HG03066 (cell line): ENCODE data around the gene KLHL24.
"Not testable (repeated sequence)": the region's sequence is repeated elsewhere in the genome, so short reads cannot be mapped to it uniquely, and the experiment has no call there.

ENCODE experiments used
- ATAC-seq: cut with Tn5 transposase; IDR thresholded peaks from one replicate; pipeline ENCODE4 v1.9.1; 2021; ENCODE audit warnings: low read depth; ENCODE audit not compliant: unreplicated experiment

Gene KLHL24

DNA sequence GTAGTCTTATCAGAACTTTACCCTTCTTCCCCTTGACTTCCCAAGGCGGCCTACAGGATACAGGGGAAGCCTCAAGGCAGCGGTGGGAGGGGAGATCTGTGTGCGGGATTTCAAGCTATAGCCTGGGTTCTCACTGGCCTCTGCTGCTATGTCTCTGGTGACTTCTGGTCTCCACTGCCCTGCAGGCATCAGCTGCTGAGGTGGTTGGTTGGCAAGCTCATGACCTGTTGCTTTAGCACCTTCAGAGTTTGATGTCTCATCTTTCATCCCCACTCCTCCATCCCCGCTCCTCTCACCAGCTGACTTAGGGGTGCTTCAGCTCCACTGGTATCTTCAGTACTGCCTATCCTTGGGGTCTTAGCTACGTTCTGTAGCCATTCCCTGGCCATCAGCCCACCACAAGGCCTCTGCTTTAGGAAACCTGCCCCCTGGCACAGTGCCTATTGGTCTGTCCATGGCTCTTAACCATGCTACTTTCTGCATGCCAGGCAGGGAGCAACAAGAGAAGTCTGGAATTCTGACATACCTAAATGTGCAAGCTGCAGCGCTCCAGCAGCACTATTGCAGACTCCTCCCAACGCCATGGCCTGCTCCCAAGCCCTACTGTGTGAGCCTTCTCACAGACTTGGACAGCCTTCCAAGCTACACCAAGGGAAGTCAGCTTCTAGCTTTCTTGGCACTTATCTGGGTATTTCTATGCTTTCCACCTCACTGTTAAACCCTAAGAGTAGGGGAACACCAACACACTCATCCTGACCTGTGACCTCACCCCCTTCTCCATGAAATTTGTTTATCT, 60.3 kb downstream of the KLHL24 start:
- no peak for ATAC-seq

DNA sequence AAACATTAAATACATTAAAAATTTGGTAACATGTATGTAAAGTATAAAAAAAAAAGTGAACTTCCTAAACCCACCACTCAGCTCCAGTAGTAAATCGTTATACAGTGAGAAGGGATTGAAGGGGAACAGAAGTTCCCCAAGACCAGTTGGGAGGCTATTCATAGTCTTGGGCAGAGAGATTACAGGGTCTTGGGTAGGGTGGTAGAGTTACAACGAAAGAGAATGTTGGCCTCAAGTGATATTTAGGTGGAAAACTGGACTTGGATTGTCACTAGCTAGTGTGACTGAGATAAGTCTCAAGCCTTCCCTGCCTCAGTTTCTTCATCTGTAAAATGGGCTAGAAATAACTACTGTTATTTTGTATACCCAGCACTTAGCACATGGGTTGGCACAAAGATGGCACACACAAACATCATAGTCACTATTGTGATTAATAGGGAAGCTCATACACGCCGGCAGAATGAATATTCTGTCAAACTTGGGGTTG, 61.7 kb downstream of the KLHL24 start:
- no peak for ATAC-seq

DNA sequence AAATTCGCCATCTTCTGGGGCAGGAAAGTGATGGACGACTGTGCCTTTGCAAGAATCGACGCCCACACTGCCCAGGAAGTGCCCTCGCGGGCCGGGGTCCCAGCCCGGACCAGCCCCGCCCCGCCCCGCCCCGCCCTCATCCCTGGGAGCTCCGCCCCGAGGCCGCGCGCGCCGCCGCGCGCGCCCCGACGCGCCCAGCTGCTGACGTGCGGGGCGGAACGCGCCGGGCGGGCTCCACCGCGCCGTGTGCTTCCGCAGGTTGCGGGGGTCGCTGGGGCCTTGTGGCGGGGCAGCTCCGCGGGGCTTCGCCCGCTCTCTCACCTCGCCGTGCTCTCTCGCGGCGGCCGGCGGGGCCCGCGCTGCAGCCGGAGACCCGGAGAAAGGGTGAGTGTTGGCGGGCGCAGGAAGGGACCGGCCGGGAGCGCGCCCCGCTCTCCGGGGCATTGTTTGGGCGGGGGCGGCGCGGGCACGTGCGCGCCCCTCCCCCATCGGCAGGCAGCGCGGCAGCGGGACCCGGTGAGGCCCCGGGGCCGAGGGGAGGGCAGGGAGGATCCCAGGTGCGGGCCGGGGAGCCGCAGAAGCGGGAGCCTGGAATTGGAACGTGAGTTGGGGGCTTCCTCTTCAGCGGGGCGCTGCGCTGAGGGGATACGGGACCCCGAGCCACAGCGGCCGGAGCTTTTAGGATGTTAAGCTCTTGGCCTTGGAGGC, 62.3 kb downstream of the KLHL24 start, which contains the start of gene YEATS2:
Gene YEATS2, plus strand, starts transcription at position 188 of the 708 bp plus-strand sequence. CDS start 17,366 bp downstream, outside the sequence.
- ATAC-seq = peak; percentile 71

DNA sequence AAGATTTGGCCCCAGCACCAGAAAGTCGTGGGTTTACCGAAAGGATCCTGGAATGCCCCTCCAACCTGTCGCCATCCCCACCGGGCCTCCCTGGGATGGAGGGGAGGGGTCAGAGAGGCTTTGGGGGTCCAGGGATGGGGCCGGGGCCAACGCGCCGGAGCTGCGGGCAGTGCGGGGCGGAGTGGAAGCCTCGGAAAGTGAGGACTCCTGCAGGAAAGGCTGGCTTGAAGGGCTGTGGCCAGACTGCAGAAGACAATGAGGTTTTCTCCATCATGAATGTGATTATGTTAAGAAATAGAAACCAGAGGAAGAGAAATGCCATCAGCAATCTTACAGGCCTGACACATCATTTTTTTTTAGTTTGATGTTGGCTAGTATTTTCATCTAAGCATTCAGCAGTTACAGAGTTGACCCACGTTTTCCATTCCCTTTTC, 62.9 kb downstream of the KLHL24 start:
- ATAC-seq = peak; percentile 25

DNA sequence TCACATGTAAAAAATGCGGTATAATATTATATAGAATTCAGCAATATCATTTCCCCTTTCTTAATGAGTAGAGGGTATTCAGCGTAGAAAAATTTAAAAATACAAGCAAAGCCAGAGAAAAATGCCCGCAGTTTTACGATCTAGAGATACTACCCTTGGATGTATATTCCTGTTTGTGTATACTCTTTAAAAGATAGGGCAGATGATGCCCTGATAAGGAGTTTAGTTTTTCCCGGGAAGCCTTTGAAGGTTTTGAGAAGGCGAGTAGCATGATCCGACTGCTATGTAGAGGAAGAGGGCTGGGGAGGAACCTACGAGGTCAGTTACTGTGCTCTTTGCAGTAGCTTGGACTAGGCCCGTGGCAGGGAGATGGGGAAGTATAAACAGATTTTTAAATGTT, 63.3 kb downstream of the KLHL24 start:
- ATAC-seq = no peak

DNA sequence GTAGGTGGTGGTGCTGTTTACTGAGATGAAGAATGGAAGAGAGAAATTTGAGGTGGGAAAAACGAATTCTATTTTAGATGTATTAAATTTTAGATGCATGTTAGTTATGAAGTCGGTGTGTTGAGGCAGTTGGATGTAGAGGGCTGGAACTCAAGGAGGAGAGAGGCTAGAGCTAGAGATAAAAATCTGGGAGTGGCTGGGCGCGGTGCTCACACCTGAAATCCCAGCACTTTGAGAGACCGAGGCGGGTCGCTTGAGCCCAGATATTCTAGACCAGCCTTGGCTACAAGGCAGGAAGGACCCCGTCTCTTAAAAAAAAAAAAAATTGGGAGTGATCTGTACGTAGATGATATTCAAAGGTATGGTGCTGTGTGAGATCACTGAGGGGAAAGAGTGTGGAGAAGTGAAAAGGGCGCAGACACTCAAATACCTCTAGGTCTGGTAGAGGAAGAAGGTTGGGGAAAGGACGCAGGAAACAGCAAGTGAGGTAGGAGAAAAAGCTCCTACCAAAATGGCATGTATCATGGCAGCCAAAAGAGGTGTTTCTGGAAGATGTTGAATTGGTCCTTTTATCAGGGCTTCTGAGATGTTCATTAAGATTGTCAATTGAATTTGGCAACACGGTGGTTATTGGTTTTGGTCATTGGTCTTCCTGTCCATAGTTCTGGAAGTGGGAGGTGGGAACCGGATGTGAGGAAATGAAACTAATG, 64.0 kb downstream of the KLHL24 start:
- ATAC-seq = no peak

DNA sequence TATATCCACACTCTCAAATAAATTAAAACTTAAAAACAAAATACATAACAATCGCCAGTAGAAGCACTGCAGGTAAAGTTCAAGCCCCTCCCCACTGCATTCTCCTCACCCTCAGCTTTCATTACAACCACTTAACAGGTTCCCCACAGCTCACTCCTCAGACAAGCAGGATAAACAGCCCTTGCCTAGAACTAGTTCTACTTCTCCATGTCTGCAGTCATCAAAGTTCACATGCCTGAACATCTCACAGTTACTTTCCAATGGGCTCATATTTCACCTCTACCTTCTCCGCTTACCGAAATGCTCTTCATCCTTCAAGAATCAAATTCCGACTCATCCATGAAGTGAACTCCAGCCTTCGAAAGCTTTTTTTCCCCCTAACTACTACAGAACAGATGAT, 66.3 kb downstream of the KLHL24 start:
- ATAC-seq = no peak

DNA sequence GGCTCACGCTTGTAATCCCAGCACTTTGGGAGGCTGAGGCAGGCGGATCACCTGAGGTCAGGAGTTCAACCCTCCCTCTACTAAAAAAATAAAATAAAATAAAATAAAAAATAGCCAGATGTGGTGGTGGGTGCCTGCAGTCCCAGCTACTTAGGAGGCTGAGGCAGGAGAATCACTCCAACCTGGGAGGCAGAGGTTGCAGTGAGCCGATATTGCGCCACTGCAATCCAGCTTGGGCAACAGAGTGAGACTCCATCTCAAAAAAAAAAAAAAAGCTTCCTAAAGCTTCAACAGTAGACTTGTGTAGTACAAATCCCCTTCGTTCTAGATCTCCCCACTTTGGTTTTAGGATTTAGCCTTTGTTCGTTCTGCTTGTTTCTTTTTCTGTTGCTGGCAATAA, 68.5 kb downstream of the KLHL24 start:
- ATAC-seq = not testable (repeated sequence)

DNA sequence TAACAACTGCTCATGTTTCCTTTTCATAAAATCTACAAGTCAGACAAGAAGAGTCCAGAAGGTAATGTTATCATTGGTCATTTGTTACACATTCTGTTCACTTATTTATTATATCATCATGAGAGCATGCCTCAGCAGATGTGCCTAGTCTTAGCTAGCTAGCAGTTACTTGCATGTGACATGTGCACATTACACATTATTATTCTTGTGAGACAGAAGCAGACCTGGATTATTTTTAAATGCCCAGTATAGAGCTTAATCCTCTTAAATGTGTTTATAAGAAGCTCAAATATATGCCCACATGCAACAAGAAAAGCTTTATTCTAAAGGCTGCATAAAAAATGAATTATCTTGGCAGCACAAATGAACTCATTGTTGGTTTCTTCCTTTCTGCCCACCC, 74.8 kb downstream of the KLHL24 start:
- no peak for ATAC-seq

DNA sequence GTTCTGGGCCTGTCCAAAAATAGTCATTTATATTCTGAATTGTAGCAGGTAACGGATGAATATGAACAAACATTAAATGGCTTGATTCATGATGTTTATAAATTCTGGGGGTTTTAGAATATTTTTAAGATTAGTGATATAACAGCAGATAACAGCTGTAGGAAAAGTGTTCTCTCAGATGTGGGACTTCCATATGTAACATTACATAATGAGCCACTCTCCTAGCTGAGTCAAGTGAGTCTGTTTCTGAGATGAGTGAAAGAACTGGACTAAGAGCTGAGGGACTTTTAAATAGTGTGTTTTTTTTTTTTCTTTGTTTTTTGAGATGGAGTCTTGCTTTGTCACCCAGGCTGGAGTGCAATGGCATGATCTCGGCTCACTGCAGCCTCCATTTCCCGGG, 76.1 kb downstream of the KLHL24 start:
- ATAC-seq = no peak

DNA sequence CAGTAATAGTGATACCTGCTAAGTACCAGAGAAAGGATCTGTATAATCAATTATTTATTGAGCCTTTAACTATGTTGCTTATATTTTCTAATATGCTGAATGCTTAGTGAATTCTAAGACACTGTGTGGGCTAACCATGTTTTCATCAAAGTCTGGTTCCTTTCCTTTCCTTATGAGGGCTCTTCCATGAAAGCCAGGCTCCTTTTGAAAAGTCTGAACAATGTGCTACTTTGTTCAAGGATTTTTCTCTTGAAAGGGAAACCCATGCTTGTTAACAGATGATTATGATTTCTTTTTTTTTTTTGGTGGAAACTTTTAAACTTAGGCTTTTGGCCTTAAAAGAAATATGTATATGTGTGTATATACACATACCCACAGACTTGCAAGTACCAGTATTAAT, 79.2 kb downstream of the KLHL24 start:
- no peak for ATAC-seq

DNA sequence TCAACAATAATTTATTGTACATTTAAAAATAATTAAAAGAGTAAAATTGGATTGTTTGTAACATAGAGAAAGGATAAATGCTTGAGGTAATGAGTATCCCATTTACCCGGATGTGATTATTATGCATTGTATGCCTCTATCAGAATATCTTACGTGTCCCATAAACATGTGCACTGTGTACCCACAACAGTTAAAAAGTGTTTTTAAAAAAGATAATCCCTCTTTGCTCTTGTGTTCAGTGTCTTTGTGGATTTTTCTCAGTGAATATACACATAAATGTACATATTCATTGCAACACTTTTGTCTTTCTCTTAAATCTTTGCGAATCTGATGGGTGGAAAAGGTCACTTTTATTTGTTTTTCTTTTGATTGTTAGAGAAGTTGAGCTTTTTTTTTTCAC, 82.6 kb downstream of the KLHL24 start:
- no peak for ATAC-seq

DNA sequence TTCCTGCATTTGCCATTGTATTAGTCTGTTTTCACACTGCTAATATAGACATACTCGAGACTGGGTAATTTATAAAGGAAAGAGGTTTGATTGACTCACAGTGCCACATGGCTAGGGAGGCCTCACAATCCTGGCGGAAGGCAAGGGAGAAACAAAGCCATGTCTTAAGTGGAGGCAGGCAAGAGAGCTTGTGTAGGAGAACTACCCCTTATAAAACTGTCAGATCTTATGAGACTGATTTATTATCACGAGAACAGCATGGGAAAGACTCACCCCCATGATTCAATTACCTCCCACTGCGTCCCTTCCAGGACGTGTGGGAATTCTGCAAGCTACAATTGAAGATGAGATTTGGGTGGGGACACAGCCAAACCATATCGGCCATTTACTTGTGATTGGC, 90.0 kb downstream of the KLHL24 start:
- ATAC-seq = no peak

DNA sequence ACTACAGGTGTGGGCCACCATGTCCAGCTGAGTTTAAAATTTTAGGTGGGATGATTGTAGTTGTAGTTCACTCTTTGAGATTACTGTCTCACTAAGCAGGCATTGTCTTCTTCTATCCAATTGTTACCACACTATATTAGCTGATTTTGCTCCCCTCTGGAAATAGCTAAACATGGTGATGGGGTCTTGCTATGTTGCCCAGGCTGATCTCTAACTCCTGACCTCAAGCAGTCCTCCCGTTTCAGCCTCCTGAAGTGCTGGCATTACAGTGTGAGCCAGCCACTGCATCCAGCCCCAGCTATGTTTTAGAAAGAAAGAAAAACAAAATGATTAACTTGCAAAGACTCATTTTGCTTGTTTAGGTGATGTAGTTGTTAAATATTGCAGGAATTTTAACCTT, 92.8 kb downstream of the KLHL24 start:
- ATAC-seq = no peak

DNA sequence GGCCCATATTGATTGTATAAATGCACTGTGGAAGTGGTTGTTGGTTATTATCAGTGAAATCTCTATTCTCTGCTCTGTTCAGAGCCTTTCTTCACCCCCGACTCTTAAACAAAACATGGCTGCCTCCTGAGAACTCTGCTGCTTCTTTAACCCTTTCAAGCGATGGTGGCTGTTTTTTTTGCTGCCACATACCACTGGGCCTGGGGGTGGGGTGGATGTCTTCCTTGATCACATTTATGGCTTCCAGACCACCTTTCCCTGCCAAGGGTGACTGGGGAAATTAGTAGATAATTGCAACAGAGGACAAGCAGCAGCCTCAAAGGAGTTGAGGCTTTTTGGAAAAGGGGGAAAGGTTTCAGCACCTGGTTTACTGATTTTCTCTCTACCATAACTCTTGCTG, 94.9 kb downstream of the KLHL24 start:
- no peak for ATAC-seq

DNA sequence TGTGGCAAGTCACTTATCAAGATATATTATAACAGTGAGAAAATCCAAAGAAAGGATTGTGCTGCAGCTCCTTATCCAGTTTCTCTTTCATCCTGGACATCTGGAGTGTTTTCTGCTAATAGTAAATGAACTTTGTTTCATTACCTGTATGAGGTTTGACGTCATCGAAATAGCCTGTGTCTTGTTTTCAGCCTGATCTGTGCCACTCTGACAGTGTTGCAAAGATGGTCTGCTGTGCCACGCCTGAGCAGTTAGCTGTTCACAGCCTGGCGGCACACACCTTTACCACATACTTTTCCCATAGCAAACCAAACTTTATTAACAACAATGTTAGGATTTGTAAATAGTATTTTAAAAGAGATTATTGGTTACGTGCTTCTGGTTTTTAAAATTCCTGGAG, 96.2 kb downstream of the KLHL24 start:
- ATAC-seq = no peak

DNA sequence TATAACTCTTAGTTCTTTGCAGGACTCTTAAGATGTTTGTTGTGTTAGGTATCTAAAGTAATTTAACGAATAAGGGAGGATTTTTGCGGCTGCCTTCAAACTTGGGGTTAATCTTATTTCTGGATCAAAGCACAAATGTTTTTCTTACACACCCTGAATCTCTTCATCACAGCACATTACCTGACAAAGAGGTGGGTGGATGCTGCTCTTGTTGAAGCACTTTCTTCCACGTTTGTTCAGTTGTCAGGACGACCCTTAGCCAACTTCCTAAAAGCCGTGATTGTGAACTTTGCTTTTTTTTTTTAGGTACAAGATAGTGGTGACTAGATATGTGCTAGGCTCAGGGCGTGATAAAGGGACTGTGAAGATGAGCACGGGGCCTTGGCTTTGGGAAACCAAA, 98.1 kb downstream of the KLHL24 start:
- ATAC-seq = no peak
